ENCODE measurements around the gene LDHAL6A.

- no peak for TF ChIP-seq POLR2A (IDR thresholded peaks at IDR 0.05; ENCODE audit: borderline replicate concordance, extremely low read depth, insufficient read depth, insufficient read length)
- TF ChIP-seq RAD21 (IDR thresholded peaks at IDR 0.05; ENCODE audit: low read depth): no peak
- TF ChIP-seq CBX3 (IDR thresholded peaks at IDR 0.05; ENCODE audit: low read depth): no peak
- TF ChIP-seq YY1 (IDR thresholded peaks at IDR 0.05; ENCODE audit: extremely low read depth, insufficient replicate concordance, low read depth, low read length): no peak
- no peak for TF ChIP-seq CTCF (IDR thresholded peaks at IDR 0.05 in 2 of 3, conservative IDR thresholded peaks at IDR 0.05 in 1 of 3; ENCODE audit: borderline replicate concordance in 1 of 3, insufficient read depth in 1 of 3, low read depth in 2 of 3, low read length in 2 of 3)
- no peak for TF ChIP-seq ELF1 (IDR thresholded peaks at IDR 0.05; ENCODE audit: borderline replicate concordance, low read depth)
- TF ChIP-seq EZH2 (IDR thresholded peaks at IDR 0.05): no peak
- TF ChIP-seq CEBPB (IDR thresholded peaks at IDR 0.05; ENCODE audit: low read depth): no peak
- TF ChIP-seq, protein P1, sequence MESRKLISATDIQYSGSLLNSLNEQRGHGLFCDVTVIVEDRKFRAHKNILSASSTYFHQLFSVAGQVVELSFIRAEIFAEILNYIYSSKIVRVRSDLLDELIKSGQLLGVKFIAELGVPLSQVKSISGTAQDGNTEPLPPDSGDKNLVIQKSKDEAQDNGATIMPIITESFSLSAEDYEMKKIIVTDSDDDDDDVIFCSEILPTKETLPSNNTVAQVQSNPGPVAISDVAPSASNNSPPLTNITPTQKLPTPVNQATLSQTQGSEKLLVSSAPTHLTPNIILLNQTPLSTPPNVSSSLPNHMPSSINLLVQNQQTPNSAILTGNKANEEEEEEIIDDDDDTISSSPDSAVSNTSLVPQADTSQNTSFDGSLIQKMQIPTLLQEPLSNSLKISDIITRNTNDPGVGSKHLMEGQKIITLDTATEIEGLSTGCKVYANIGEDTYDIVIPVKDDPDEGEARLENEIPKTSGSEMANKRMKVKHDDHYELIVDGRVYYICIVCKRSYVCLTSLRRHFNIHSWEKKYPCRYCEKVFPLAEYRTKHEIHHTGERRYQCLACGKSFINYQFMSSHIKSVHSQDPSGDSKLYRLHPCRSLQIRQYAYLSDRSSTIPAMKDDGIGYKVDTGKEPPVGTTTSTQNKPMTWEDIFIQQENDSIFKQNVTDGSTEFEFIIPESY (IDR thresholded peaks at IDR 0.05; ENCODE audit: extremely low read depth, insufficient replicate concordance, low read length): no peak
- TF ChIP-seq EGR1 (IDR thresholded peaks at IDR 0.05; ENCODE audit: low read depth): no peak
- TF ChIP-seq POLR2AphosphoS5 (IDR thresholded peaks at IDR 0.05; ENCODE audit: low read depth, low read length): no peak
- TF ChIP-seq ZNF274 (IDR thresholded peaks at IDR 0.05; ENCODE audit: low read depth, low read length): no peak
These were observed 36.3 kb downstream of the LDHAL6A start for GRCh38 chr11:18491924-18492323.
